ENCODE measurements around the gene TCERG1L. TPM values are rescaled to one million over a fixed set of nuclear protein-coding genes. Genes with fewer than 3 reads are reported as not detected.

The TCERG1L gene
- total RNA-seq, 4 donors from 2014 or later, result 0.41 TPM; not detected in 3

GRCh38 chr10:131272897-131273451, 38.5 kb downstream of the TCERG1L start:
- H3K27me3 ChIP-seq, result no peaks in the 10 kb centered on the region
- intact Hi-C loops (cut with DNase I; ENCODE audit: low total_unique reads), result no loop called here
- H3K36me3 ChIP-seq, result no peaks in the 10 kb centered on the region
- H3K9me3 ChIP-seq, result no peaks in the 10 kb centered on the region
- no peak for TF ChIP-seq CTCF (IDR thresholded peaks at IDR 0.05)
- no peak for TF ChIP-seq POLR2A (IDR thresholded peaks at IDR 0.05)
- no peaks in the 10 kb centered on the region for H3K4me1 ChIP-seq
- H3K27ac ChIP-seq, result no peak overlapping the region
- H3K4me3 ChIP-seq, result no peak overlapping the region
- DNase-seq, result no peak

- TF ChIP-seq POLR2A (IDR thresholded peaks at IDR 0.05), result no peak
- Histone ChIP-seq H3K4me1 (no peaks in the 10 kb centered on the region), H3K27ac (no peak overlapping the region), H3K27me3 (no peaks in the 10 kb centered on the region), H3K4me3 (no peak overlapping the region), H3K9me3 (no peaks in the 10 kb centered on the region), H3K36me3 (no peaks in the 10 kb centered on the region)
- intact Hi-C loops (cut with DNase I; ENCODE audit: low total_unique reads), result no loop called here
- DNase-seq, result no peak
These were observed 39.6 kb downstream of the TCERG1L start for GRCh38 chr10:131271966-131272365.

- intact Hi-C loops (cut with DNase I; ENCODE audit: low total_unique reads), result no loop called here
- Histone ChIP-seq H3K9me3 (no peaks in the 10 kb centered on the region), H3K4me1 (no peaks in the 10 kb centered on the region), H3K36me3 (no peaks in the 10 kb centered on the region), H3K27me3 (no peaks in the 10 kb centered on the region), H3K4me3 (no peak overlapping the region), H3K27ac (no peak overlapping the region)
- TF ChIP-seq CTCF (IDR thresholded peaks at IDR 0.05) (no peak), POLR2A (IDR thresholded peaks at IDR 0.05) (no peak)
- DNase-seq, result no peak
These were observed 40.2 kb downstream of the TCERG1L start for GRCh38 chr10:131271195-131271880.

GRCh38 chr10:131270461-131271190, 40.9 kb downstream of the TCERG1L start:
- DNase-seq, result no peak
- no peak overlapping the region for H3K4me3 ChIP-seq
- no peak for TF ChIP-seq CTCF (IDR thresholded peaks at IDR 0.05)
- TF ChIP-seq POLR2A (IDR thresholded peaks at IDR 0.05), result no peak
- H3K36me3 ChIP-seq, result no peaks in the 10 kb centered on the region
- H3K9me3 ChIP-seq, result no peaks in the 10 kb centered on the region
- H3K27me3 ChIP-seq, result no peaks in the 10 kb centered on the region
- intact Hi-C loops (cut with DNase I; ENCODE audit: low total_unique reads), result no loop called here
- no peak overlapping the region for H3K27ac ChIP-seq
- no peaks in the 10 kb centered on the region for H3K4me1 ChIP-seq

GRCh38 chr10:131269776-131270460, 41.6 kb downstream of the TCERG1L start:
- DNase-seq, result no peak
- H3K27me3 ChIP-seq, result no peaks in the 10 kb centered on the region
- intact Hi-C loops (cut with DNase I; ENCODE audit: low total_unique reads), result no loop called here

More at GRCh38 chr10:131269776-131270460, 41.6 kb downstream of the TCERG1L start:
- H3K4me3 ChIP-seq, result no peak overlapping the region
- H3K27ac ChIP-seq, result no peak overlapping the region
- H3K4me1 ChIP-seq, result no peaks in the 10 kb centered on the region
- H3K9me3 ChIP-seq, result no peaks in the 10 kb centered on the region
- H3K36me3 ChIP-seq, result no peaks in the 10 kb centered on the region
- TF ChIP-seq POLR2A (IDR thresholded peaks at IDR 0.05) (no peak), CTCF (IDR thresholded peaks at IDR 0.05) (no peak)
